Posterior vena cava (tissue), 2 donors: ENCODE results near the gene DEFB124. TPM values are rescaled to one million over a fixed set of nuclear protein-coding genes. Genes with fewer than 3 reads are reported as not detected.
"Not testable (repeated sequence)": the region's sequence is repeated elsewhere in the genome, so short reads cannot be mapped to it uniquely, and the experiment has no call there.

Experiments used
- DNase-seq: peaks from one replicate; pipeline ENCODE4 v3.0.0-alpha.2; 2020; ENCODE audit warnings: low spot score
- intact Hi-C, 2 donors: fragments of 100-400 bp; cut with DNase I; formaldehyde crosslinking; loops; one replicate each; pipeline versions ENCODE4 v1.14.1 to v1.14.2; 2022 to 2023
- total RNA-seq, 2 donors: library from RNA; stranded (reverse); fragmentation: NEBNext Ultra II Directional; extraction: Animal tissue kit (Norgen Biotek cat#: 25700); gene quantifications; one replicate each; pipeline ENCODE4 v1.2.1, GENCODE V29; 2021
- donor health status: DM: yes; HTN: yes; CAD: no.
- donor health status: DM: yes; HTN: yes; CAD: no.

DEFB124 gene
- total RNA-seq, 2 donors from 2014 or later = 0.76 to 2.9 TPM

GRCh38 chr20:31494131-31494530, 19.2 kb upstream of the DEFB124 start:
- DNase-seq = no peak
- intact Hi-C loops = no loop called here

- intact Hi-C loops = no loop called here
- no peak for DNase-seq
Observed at GRCh38 chr20:31490752-31491151, 15.8 kb upstream of the DEFB124 start.

GRCh38 chr20:31489152-31489551, 14.2 kb upstream of the DEFB124 start:
- intact Hi-C loops = no loop called here
- no peak for DNase-seq

- intact Hi-C loops = no loop called here
- no peak for DNase-seq
Observed at GRCh38 chr20:31488115-31488514, 13.2 kb upstream of the DEFB124 start.

GRCh38 chr20:31485450-31486339, 10.8 kb upstream of the DEFB124 start:
- intact Hi-C loops = no loop called here
- peak; percentile 94 for DNase-seq

- intact Hi-C loops = no loop called here
- DNase-seq = peak; percentile 86
Observed at GRCh38 chr20:31484001-31484400, 9.1 kb upstream of the DEFB124 start.

GRCh38 chr20:31476643-31477215, 1.8 kb upstream of the DEFB124 start:
- intact Hi-C loops = no loop called here
- DNase-seq = no peak

- intact Hi-C loops = no loop called here
- no peak for DNase-seq
Observed at GRCh38 chr20:31476294-31476585, 1.3 kb upstream of the DEFB124 start.

- DNase-seq = no peak
- intact Hi-C loops = no loop called here
Observed at GRCh38 chr20:31475472-31476293, 756 bp upstream of the DEFB124 start.

GRCh38 chr20:31474097-31474436, 860 bp downstream of the DEFB124 start:
- no peak for DNase-seq
- intact Hi-C loops = no loop called here

- DNase-seq = no peak
- intact Hi-C loops = no loop called here
Observed at GRCh38 chr20:31473331-31474096, 1.4 kb downstream of the DEFB124 start.

- intact Hi-C loops = no loop called here
- no peak for DNase-seq
Observed at GRCh38 chr20:31472395-31473330, 2.3 kb downstream of the DEFB124 start.

GRCh38 chr20:31470946-31471345, 4.0 kb downstream of the DEFB124 start:
- intact Hi-C loops = not testable (repeated sequence)

GRCh38 chr20:31454361-31454760, 20.6 kb downstream of the DEFB124 start:
- intact Hi-C loops = no loop called here
- DNase-seq = no peak

More at GRCh38 chr20:31470946-31471345, 4.0 kb downstream of the DEFB124 start:
- not testable (repeated sequence) for DNase-seq

- no peak for DNase-seq
- intact Hi-C loops = no loop called here
Observed at GRCh38 chr20:31452575-31452974, 22.4 kb downstream of the DEFB124 start.

- intact Hi-C loops = no loop called here
- DNase-seq = no peak
Observed at GRCh38 chr20:31449511-31450414, 25.2 kb downstream of the DEFB124 start.

- intact Hi-C loops = no loop called here
- DNase-seq = no peak
Observed at GRCh38 chr20:31446084-31446819, 28.7 kb downstream of the DEFB124 start.
